Activated CD8-positive, alpha-beta memory T cell treated with anti-CD3 and anti-CD28 coated beads, Interleukin-2, amount 50 U/mL, for 4 hours (primary cell): ENCODE measurements around the gene ATG16L1.

Experiments
- DNase-seq: peaks from one replicate; pipeline ENCODE4 v3.0.0-alpha.2; 2020

The ATG16L1 gene

GRCh38 chr2:233336541-233336940, 85.1 kb downstream of the ATG16L1 start:
- DNase-seq, result no peak

GRCh38 chr2:233338046-233338445, 86.6 kb downstream of the ATG16L1 start:
- no peak for DNase-seq

DNA sequence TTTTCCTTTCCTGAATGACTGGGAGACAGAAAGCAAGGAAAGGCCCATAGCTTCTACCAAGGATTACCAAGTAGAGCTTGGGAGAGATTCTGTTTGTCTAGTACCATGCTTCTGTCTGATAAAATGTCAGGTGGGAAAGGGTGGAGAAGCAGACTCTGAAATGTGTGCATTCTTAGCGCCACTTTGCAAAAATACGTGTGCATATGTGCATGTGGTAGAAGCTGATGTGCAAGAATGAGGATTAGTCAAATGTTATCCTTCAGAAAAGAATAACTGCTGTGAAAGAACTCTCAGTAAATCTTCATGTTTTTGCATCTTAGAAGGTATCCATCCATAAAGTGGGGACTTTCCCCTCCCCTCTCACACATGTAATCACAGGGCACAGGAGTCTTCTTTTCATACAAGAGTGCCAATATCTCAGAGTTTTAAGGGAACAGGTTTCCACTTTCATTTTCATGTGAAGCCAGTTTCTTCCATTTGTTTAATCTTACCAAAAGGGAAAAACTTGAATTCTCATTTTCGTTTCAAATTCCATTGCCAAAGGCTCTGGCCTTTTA, 87.4 kb downstream of the ATG16L1 start:
- no peak for DNase-seq

DNA sequence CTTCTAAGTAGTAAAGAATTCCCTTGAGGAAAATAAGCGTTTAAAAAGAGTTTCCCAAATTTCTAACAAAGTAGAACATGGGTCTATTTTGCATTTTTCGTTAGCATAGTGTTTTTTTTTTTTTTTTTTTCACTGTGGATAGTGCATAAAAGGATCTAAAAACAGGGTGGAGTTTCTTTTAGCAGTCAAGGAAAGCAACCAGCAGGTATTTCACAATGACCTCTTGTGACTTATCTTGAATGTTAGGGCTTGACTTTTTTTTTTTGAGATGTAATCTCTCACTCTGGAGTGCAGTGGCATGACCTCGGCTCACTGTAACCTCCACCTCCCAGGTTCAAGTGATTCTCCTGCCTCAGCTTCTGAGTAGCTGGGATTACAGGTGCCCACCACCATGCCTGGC, 88.0 kb downstream of the ATG16L1 start:
- no peak for DNase-seq

- DNase-seq, result no peak
Measured at GRCh38 chr2:233341296-233341695, 89.8 kb downstream of the ATG16L1 start.

GRCh38 chr2:233342301-233342700, 90.8 kb downstream of the ATG16L1 start:
- DNase-seq, result no peak

DNA sequence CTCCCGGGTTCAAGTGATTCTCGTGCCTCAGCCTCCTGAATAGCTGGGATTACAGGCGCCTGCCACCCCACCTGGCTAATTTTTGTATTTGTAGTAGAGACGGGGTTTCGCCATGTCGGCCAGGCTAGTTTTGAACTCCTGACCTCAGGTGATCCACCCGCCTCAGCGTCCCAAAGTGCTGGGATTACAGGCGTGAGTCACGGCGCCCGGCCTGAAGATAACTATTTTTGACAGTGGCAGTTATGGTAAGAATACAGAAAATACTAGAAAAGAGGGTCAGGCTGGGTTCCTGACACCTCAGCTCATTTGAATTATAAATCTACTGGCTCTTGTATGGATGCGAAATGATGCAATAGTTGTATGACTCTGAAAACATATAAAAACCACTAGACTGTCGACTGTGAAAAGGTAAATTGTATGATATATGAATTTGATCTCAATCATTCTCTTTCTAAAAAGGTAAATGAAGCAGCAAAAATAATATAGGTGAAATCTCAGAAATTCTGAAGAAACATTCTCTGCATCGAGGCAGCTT, 91.8 kb downstream of the ATG16L1 start:
- DNase-seq, result no peak
